MCF 10A (cell line): Measurements from ENCODE around the gene PGLYRP2. TPM values are rescaled to one million over a fixed set of nuclear protein-coding genes. Genes with fewer than 3 reads are reported as not detected.

ENCODE experiments used
- BruUV-seq: library from RNA; stranded (reverse); fragments of 400-500 nt; replicated peaks from 2 replicates; lab custom pipeline; 2021; lab: Mats Ljungman, UMichigan
- CTCF ChIA-PET: fragments of 300-600 bp; sonication (Branson Sonifier 250); formaldehyde crosslinking; extraction: SDS; loops from one replicate; lab custom pipeline; 2021; ENCODE audit warnings: antibody characterized with exemption, inconsistent platforms; lab: Yijun Ruan, JAX
- POLR2A ChIA-PET: fragments of 300-600, 350-650 bp; sonication (Branson Sonifier 250); formaldehyde crosslinking; extraction: SDS; loops from one replicate; lab custom pipeline; 2020; ENCODE audit warnings: antibody characterized with exemption, inconsistent platforms; lab: Yijun Ruan, JAX
- DNase-seq: peaks from one replicate; pipeline ENCODE4 v3.0.0-alpha.2; 2018; ENCODE audit not compliant: unreplicated experiment
- H3K27ac Mint-ChIP-seq: one replicate; pipeline ENCODE4 v1.8.0; 2022; ENCODE audit warnings: mild to moderate bottlenecking, low read depth, mixed read lengths; ENCODE audit not compliant: unreplicated experiment
- H3K27me3 Mint-ChIP-seq: one replicate; pipeline ENCODE4 v1.8.0; 2022; ENCODE audit warnings: mixed read lengths; ENCODE audit not compliant: insufficient read depth, unreplicated experiment
- H3K36me3 Mint-ChIP-seq: one replicate; pipeline ENCODE4 v1.8.0; 2022; ENCODE audit warnings: mild to moderate bottlenecking, moderate library complexity, mixed read lengths; ENCODE audit not compliant: insufficient read depth, unreplicated experiment
- H3K4me1 Mint-ChIP-seq: one replicate; pipeline ENCODE4 v1.8.0; 2022; ENCODE audit warnings: mixed read lengths; ENCODE audit not compliant: insufficient read depth, unreplicated experiment
- H3K4me3 Mint-ChIP-seq: one replicate; pipeline ENCODE4 v1.8.0; 2022; ENCODE audit warnings: mild to moderate bottlenecking, moderate library complexity, mixed read lengths; ENCODE audit not compliant: unreplicated experiment
- H3K9me3 Mint-ChIP-seq: one replicate; pipeline ENCODE4 v1.8.0; 2022; ENCODE audit warnings: mixed read lengths; ENCODE audit not compliant: unreplicated experiment
- intact Hi-C: fragments of 100-400 bp; cut with micrococcal nuclease; formaldehyde crosslinking; loops from 2 replicates; pipeline ENCODE4 v1.14.1; 2022
- total RNA-seq: library from RNA; stranded (reverse); gene quantifications from 2 replicates; pipeline ENCODE4 v1.2.3, GENCODE V29; 2022
- TF ChIP-seq, protein P1 (sequence below): fragments of 200-600 bp; IDR thresholded peaks from one replicate; pipeline ENCODE4 v1.8.0; 2022; ENCODE audit warnings: antibody characterized with exemption, mild to moderate bottlenecking; ENCODE audit not compliant: unreplicated experiment

Gene PGLYRP2
- total RNA-seq, 1 experiment from 2014 or later, result not detected

DNA sequence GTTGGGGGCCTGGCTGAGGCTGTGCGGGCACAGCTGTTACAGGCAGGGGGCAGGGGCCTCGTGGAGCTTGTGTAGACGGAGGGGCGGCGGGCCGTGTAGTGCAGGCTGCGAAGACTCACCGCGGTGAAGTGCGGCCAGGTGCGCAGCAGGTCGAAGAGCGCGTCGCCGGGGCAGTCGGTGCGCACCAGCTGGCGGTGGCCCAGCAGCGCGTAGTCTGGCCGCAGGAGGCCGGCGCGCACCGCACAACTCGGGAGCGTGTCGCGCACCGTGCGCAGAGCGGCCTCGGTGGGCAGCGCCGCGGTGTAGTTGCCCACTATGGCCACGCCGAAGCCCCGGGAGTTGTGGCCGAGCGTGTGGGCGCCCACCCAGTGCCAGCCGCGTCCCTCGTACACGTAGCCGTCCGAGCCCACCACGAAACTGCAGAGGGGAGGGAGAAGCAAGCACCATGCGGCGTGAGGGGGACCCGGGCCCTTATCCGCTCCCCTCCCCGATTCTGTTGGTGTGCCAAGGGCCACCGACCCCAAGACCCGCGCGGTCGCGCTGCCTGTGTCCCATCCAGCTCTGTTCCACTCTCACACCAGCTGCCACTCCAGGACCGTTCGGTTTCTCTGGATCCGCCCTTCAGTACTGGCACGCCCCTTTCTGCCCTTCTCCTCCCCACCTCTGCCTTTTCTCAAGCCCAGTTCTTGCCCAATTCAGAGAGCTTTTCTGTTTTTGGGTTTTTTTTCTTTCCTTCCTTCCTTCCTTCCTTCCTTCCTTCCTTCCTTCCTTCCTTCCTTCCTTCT is 9.6 kb downstream of the PGLYRP2 start:
- no peaks in the 10 kb centered on the region for H3K4me1 Mint-ChIP-seq
- POLR2A ChIA-PET, result no interaction called here
- no peaks in the 10 kb centered on the region for H3K9me3 Mint-ChIP-seq
- intact Hi-C loops, result no loop called here
- DNase-seq, result no peak
- CTCF ChIA-PET, result no interaction called here
- H3K4me3 Mint-ChIP-seq, result no peak overlapping the region
- no TSS peak for BruUV-seq
- TF ChIP-seq, protein P1, sequence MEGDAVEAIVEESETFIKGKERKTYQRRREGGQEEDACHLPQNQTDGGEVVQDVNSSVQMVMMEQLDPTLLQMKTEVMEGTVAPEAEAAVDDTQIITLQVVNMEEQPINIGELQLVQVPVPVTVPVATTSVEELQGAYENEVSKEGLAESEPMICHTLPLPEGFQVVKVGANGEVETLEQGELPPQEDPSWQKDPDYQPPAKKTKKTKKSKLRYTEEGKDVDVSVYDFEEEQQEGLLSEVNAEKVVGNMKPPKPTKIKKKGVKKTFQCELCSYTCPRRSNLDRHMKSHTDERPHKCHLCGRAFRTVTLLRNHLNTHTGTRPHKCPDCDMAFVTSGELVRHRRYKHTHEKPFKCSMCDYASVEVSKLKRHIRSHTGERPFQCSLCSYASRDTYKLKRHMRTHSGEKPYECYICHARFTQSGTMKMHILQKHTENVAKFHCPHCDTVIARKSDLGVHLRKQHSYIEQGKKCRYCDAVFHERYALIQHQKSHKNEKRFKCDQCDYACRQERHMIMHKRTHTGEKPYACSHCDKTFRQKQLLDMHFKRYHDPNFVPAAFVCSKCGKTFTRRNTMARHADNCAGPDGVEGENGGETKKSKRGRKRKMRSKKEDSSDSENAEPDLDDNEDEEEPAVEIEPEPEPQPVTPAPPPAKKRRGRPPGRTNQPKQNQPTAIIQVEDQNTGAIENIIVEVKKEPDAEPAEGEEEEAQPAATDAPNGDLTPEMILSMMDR, result no peak
- no peak overlapping the region for H3K27ac Mint-ChIP-seq
- peaks cover 11% of the 10 kb centered on the region for H3K27me3 Mint-ChIP-seq
- no peaks in the 10 kb centered on the region for H3K36me3 Mint-ChIP-seq

DNA sequence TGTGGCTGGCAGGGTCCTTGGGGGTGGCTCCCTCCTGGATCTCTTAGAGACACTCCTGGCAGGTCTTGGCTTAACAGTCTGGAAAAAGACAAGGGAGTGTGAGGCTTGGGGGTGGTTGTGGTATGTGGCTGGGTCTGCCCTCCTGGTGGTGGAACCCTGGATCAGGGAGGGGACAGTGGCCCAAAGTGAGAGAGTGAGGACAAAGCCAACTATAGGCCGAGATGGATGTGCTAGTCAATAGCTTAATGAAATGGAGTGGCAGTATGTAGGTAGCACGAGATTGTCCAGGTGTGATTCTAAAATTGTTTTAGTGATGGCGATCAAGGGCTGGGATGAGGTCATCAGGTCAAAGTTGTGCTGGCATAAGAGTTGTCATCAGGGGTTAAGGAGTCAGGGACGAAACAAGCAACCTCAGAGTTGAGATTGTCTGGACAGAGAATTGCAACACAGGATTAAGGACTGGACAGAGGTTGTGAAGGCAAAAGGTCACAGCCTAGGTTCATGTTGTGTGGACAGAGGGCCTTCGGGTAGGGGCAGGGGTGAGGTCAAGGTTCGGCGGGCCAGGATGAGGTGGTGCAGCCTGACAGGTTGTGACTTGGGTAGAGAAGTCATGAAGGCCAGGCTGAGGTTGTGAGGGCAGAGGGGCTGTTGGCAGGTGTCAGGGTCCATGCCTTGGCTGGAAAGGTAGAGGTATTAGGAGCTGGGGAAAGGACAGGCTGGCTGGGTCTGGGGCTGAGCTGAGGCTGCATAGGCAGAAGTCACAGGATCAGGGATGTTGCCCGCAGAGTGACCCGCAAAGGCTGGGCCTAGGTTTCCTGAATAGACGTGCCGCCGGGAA is 10.4 kb downstream of the PGLYRP2 start:
- H3K4me1 Mint-ChIP-seq, result no peaks in the 10 kb centered on the region
- TF ChIP-seq, protein P1, result no peak
- no peaks in the 10 kb centered on the region for H3K36me3 Mint-ChIP-seq
- no TSS peak for BruUV-seq
- ChIA-PET CTCF (no interaction called here), POLR2A (interaction anchor here (0.5 to 0.8 kb wide), 2 partner anchors 12 to 16 kb away, joined by 3 read pairs; no protein-coding TSS in a partner anchor)
- DNase-seq, result no peak
- no peaks in the 10 kb centered on the region for H3K9me3 Mint-ChIP-seq
- peaks cover 11% of the 10 kb centered on the region for H3K27me3 Mint-ChIP-seq
- intact Hi-C loops, result no loop called here
- no peak overlapping the region for H3K4me3 Mint-ChIP-seq
- H3K27ac Mint-ChIP-seq, result no peak overlapping the region

DNA sequence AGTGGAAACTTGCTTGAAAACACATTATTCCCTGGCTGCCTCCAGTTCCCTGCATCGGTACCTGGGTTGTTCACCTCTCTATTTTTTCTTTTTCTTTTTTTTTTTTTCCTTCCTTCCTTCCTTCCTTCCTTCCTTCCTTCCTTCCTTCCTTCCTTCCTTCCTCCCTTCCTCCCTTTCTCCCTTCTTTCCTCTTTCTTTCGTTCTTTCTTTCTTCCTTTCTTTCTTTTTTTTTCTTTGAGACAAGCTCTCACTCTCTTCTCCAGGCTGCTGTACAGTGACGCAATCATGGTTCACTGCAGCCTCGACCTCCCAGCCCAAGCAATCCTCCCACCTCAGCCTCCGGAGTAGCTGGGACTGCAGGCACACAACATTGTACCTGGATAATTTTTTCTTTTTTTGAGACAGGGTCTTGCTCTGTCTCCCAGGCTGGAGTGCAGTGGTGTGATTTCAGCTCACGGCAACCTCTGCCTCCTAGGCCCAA is 11.5 kb downstream of the PGLYRP2 start:
- CTCF ChIA-PET, result interaction anchor here (0.6 to 1.2 kb wide), 4 partner anchors 12 to 465 kb away, joined by 3 to 6 read pairs (median 4); no protein-coding TSS in a partner anchor

More for the DNA sequence above, 11.5 kb downstream of the PGLYRP2 start:
- POLR2A ChIA-PET, result interaction anchor here (0.8 kb wide), 1 partner anchor 13 kb away, joined by 3 read pairs; no protein-coding TSS in a partner anchor
- no peak overlapping the region for H3K4me3 Mint-ChIP-seq
- DNase-seq, result no peak
- peak overlapping the region; percentile 36 for H3K27ac Mint-ChIP-seq
- no peaks in the 10 kb centered on the region for H3K36me3 Mint-ChIP-seq
- H3K9me3 Mint-ChIP-seq, result no peaks in the 10 kb centered on the region
- H3K27me3 Mint-ChIP-seq, result peaks cover 11% of the 10 kb centered on the region
- intact Hi-C loops, result no loop called here
- no peaks in the 10 kb centered on the region for H3K4me1 Mint-ChIP-seq
- no TSS peak for BruUV-seq
- TF ChIP-seq, protein P1, result no peak
